GM23338 (cell line): ENCODE results near the gene TMEM132D. TPM values are rescaled to one million over a fixed set of nuclear protein-coding genes. Genes with fewer than 3 reads are reported as not detected.

ENCODE experiments used
- ATAC-seq: fragments of 200-7000 bp; cut with Tn5 transposase; 3 replicates; pipeline ENCODE4 v1.9.1; 2020
- DNase-seq: peaks from one replicate; pipeline ENCODE4 v3.0.0-alpha.2; 2015; ENCODE audit warnings: low spot score
- H2AFZ ChIP-seq: fragments of 200-600 bp; sonication (generic); 2 replicates; pipeline ENCODE4 v1.8.0; 2016; ENCODE audit warnings: antibody characterized with exemption, mild to moderate bottlenecking, moderate library complexity
- H3F3A ChIP-seq: fragments of 200-600 bp; sonication (generic); replicated peaks from 2 replicates; pipeline ENCODE4 v1.8.0; 2017; ENCODE audit warnings: antibody characterized with exemption, mixed run types, low read depth
- H3K27ac ChIP-seq: fragments of 200-600 bp; sonication (generic); 2 replicates; pipeline ENCODE4 v1.6.1; 2016; ENCODE audit warnings: low read depth
- H3K27me3 ChIP-seq: fragments of 200-600 bp; sonication (generic); 2 replicates; pipeline ENCODE4 v1.8.0; 2016; ENCODE audit warnings: mild to moderate bottlenecking, mixed run types, moderate library complexity; ENCODE audit not compliant: insufficient read depth
- H3K36me3 ChIP-seq: fragments of 200-600 bp; sonication (generic); 2 replicates; pipeline ENCODE4 v1.8.0; 2016; ENCODE audit warnings: mild to moderate bottlenecking; ENCODE audit not compliant: insufficient read depth
- H3K4me1 ChIP-seq: fragments of 200-600 bp; sonication (generic); 2 replicates; pipeline ENCODE4 v1.8.0; 2016; ENCODE audit warnings: mild to moderate bottlenecking, moderate library complexity; ENCODE audit not compliant: insufficient read depth
- H3K4me2 ChIP-seq: fragments of 200-600 bp; sonication (generic); 2 replicates; pipeline ENCODE4 v1.7.1; 2017; ENCODE audit warnings: mixed run types
- H3K4me3 ChIP-seq: fragments of 200-600 bp; sonication (generic); 2 replicates; pipeline ENCODE4 v1.6.1; 2016; ENCODE audit warnings: mixed run types
- H3K79me2 ChIP-seq: fragments of 200-600 bp; sonication (generic); replicated peaks from 2 replicates; pipeline ENCODE4 v1.8.0; 2017; ENCODE audit warnings: mild to moderate bottlenecking; ENCODE audit not compliant: insufficient read depth
- H3K9me2 ChIP-seq: fragments of 200-600 bp; sonication (generic); 2 replicates; pipeline ENCODE4 v1.8.0; 2017; ENCODE audit not compliant: insufficient read depth
- H4K20me1 ChIP-seq: fragments of 200-600 bp; sonication (generic); replicated peaks from 2 replicates; pipeline ENCODE4 v1.8.0; 2017; ENCODE audit warnings: mild to moderate bottlenecking; ENCODE audit not compliant: insufficient read depth
- H3K27ac Mint-ChIP-seq: 2 replicates; pipeline ENCODE4 v1.8.0; 2020; ENCODE audit warnings: inconsistent platforms, mild to moderate bottlenecking, moderate library complexity, mixed read lengths
- H3K27me3 Mint-ChIP-seq: 3 replicates; pipeline ENCODE4 v1.8.0; 2022; ENCODE audit warnings: low read depth, mild to moderate bottlenecking, moderate library complexity, mixed read lengths, inconsistent platforms; ENCODE audit not compliant: insufficient read depth, poor library complexity
- H3K36me3 Mint-ChIP-seq: 3 replicates; pipeline ENCODE4 v1.8.0; 2021; ENCODE audit warnings: low read depth, mild to moderate bottlenecking, inconsistent platforms, moderate library complexity, mixed read lengths
- H3K4me1 Mint-ChIP-seq: 3 replicates; pipeline ENCODE4 v1.8.0; 2020; ENCODE audit warnings: mild to moderate bottlenecking, inconsistent platforms, mixed read lengths
- H3K4me3 Mint-ChIP-seq: 3 replicates; pipeline ENCODE4 v1.8.0; 2021; ENCODE audit warnings: moderate library complexity, mild to moderate bottlenecking, inconsistent platforms, mixed read lengths
- H3K9me3 Mint-ChIP-seq: 3 replicates; pipeline ENCODE4 v1.8.0; 2020; ENCODE audit warnings: moderate library complexity, mild to moderate bottlenecking, inconsistent platforms, mixed read lengths
- CREB1 ChIP-seq: fragments of 250-450 bp; sonication (Bioruptor Pico); IDR thresholded peaks from 2 replicates; pipeline ENCODE4 v1.5.0; 2020; ENCODE audit warnings: low read depth, mild to moderate bottlenecking, moderate library complexity
- CTCF ChIP-seq, 2 experiments: fragments of 200-600 bp in 1 of 2; sonication (generic) in 1 of 2; conservative IDR thresholded peaks; 2 replicates each; pipeline versions ENCODE4 v1.5.1 to v1.6.1; 2016 to 2017; ENCODE audit warnings: antibody characterized with exemption in 2 of 2, low read depth in 2 of 2, mild to moderate bottlenecking in 2 of 2, moderate library complexity in 1 of 2
- ETS1 ChIP-seq: IDR thresholded peaks from 2 replicates; pipeline ENCODE4 v1.6.1; 2016; ENCODE audit warnings: antibody characterized with exemption
- EZH2 ChIP-seq: fragments of 200-600 bp; sonication (generic); IDR thresholded peaks from one replicate; pipeline ENCODE4 v1.8.0; 2017; ENCODE audit warnings: antibody characterized with exemption, mild to moderate bottlenecking, low read depth; ENCODE audit not compliant: unreplicated experiment
- EZH2phosphoT487 ChIP-seq: fragments of 200-600 bp; sonication (generic); IDR thresholded peaks from one replicate; pipeline ENCODE4 v1.8.1; 2018; ENCODE audit warnings: antibody characterized with exemption; ENCODE audit not compliant: unreplicated experiment
- JUNB ChIP-seq: IDR thresholded peaks from one replicate; pipeline ENCODE4 v1.6.1; 2016; ENCODE audit warnings: antibody characterized with exemption; ENCODE audit not compliant: unreplicated experiment
- NANOG ChIP-seq: IDR thresholded peaks from 2 replicates; pipeline ENCODE4 v1.6.1; 2016; ENCODE audit warnings: antibody characterized with exemption, borderline replicate concordance
- POLR2AphosphoS5 ChIP-seq: IDR thresholded peaks from 2 replicates; pipeline ENCODE4 v1.6.1; 2016; ENCODE audit warnings: antibody characterized with exemption, low read depth
- REST ChIP-seq: IDR thresholded peaks from one replicate; pipeline ENCODE4 v1.6.1; 2018; ENCODE audit warnings: antibody characterized with exemption; ENCODE audit not compliant: unreplicated experiment
- STAT1 ChIP-seq: IDR thresholded peaks from one replicate; pipeline ENCODE4 v1.6.1; 2016; ENCODE audit warnings: antibody characterized with exemption; ENCODE audit not compliant: unreplicated experiment
- ZNF114 ChIP-seq: fragments of 250-450 bp; sonication (Bioruptor Pico); IDR thresholded peaks from 2 replicates; pipeline ENCODE4 v1.5.0; 2020; ENCODE audit warnings: mild to moderate bottlenecking, moderate library complexity
- ZNF331 ChIP-seq: fragments of 250-450 bp; sonication (Bioruptor Pico); IDR thresholded peaks from 2 replicates; pipeline ENCODE4 v1.5.0; 2020; ENCODE audit warnings: low read depth, mild to moderate bottlenecking, moderate library complexity
- ZNF462 ChIP-seq: fragments of 250-450 bp; sonication (Bioruptor Pico); IDR thresholded peaks from 2 replicates; pipeline ENCODE4 v1.5.0; 2020; ENCODE audit warnings: mild to moderate bottlenecking, moderate library complexity
- polyA plus RNA-seq: library from polyadenylated mRNA; unstranded; fragments of >200 nt; fragmentation: Nextera tagmentation; extraction: Ambion mirVana; gene quantifications from 2 replicates; pipeline ENCODE4 v1.2.1, GENCODE V29; 2016
- total RNA-seq: library from RNA; depleted of rRNA; stranded (reverse); fragments of >200 nt; shearing (Covaris generic); gene quantifications from 2 replicates; pipeline ENCODE4 v1.2.3, GENCODE V29; 2014

TMEM132D gene
- total and polyA plus RNA-seq, 2 experiments from 2014 or later, result 0.44 to 5.3 TPM

GRCh38 chr12:129885287-129885686 lies 18.5 kb downstream of the TMEM132D start:
- H3K4me2 ChIP-seq, result no peak overlapping the region
- H2AFZ ChIP-seq, result no peak overlapping the region
- no peaks in the 10 kb centered on the region for H3K9me2 ChIP-seq
- H3K27me3 Mint-ChIP-seq, result no peaks in the 10 kb centered on the region
- H3K9me3 Mint-ChIP-seq, result peaks cover 6% of the 10 kb centered on the region
- H3K4me1 ChIP-seq, result peaks cover 6% of the 10 kb centered on the region
- H3K36me3 Mint-ChIP-seq, result peaks cover 11% of the 10 kb centered on the region; the same call in 2 of the 3 replicates
- H3K4me1 Mint-ChIP-seq, result no peaks in the 10 kb centered on the region
- no peaks in the 10 kb centered on the region for H4K20me1 ChIP-seq
- ATAC-seq (no peak), DNase-seq (no peak)
- H3K27me3 ChIP-seq, result no peaks in the 10 kb centered on the region
- no peak overlapping the region for H3K27ac ChIP-seq
- H3K36me3 ChIP-seq, result peaks cover 3% of the 10 kb centered on the region; the same call in 1 of the 2 replicates
- TF ChIP-seq ZNF114 (CRISPR knock-in tag) (no peak), STAT1 (no peak), CREB1 (no peak), CTCF (conservative IDR thresholded peaks at IDR 0.05; ENCODE audit: low read depth in 2 of 2) (no peak), ZNF331 (CRISPR knock-in tag) (no peak), NANOG (no peak), EZH2phosphoT487 (no peak), ETS1 (no peak), JUNB (no peak), ZNF462 (CRISPR knock-in tag) (no peak), REST (no peak), POLR2AphosphoS5 (no peak), EZH2 (no peak)
- H3F3A ChIP-seq, result no peaks in the 10 kb centered on the region
- peaks cover 36% of the 10 kb centered on the region for H3K79me2 ChIP-seq
- H3K4me3 Mint-ChIP-seq, result no peak overlapping the region
- H3K4me3 ChIP-seq, result no peak overlapping the region
- H3K27ac Mint-ChIP-seq, result no peak overlapping the region
